Measurements from ENCODE around the gene ECEL1. TPM values are rescaled to one million over a fixed set of nuclear protein-coding genes. Genes with fewer than 3 reads are reported as not detected.

The ECEL1 gene
- total RNA-seq, 1 experiment from 2014 or later: not detected

Other genes starting within 250 kb of the ECEL1 start
- not detected in 2 replicates for gene ALPP, start 109.1 kb downstream of the ECEL1 start, total RNA-seq (2014; rRNA removed)
- gene ALPG, start 81.0 kb downstream of the ECEL1 start, total RNA-seq (2014; rRNA removed): not detected in 2 replicates
- not detected in 2 replicates for gene ALPI, start 31.7 kb downstream of the ECEL1 start, total RNA-seq (2014; rRNA removed)
- gene PRSS56, start 32.6 kb upstream of the ECEL1 start, total RNA-seq (2014; rRNA removed): 0.40 and 0.71 TPM in 2 replicates
- 1.1 and 7.1 TPM in 2 replicates for gene CHRND, start 38.3 kb upstream of the ECEL1 start, total RNA-seq (2014; rRNA removed)
- 0.83 and 5.5 TPM in 2 replicates for gene CHRNG, start 51.9 kb upstream of the ECEL1 start, total RNA-seq (2014; rRNA removed)
- gene TIGD1, start 62.7 kb upstream of the ECEL1 start, total RNA-seq (2014; rRNA removed): 5.0 and 5.1 TPM in 2 replicates
- 61.4 and 61.8 TPM in 2 replicates for gene EIF4E2, start 62.9 kb upstream of the ECEL1 start, total RNA-seq (2014; rRNA removed)
- gene EFHD1, start 145.8 kb upstream of the ECEL1 start, total RNA-seq (2014; rRNA removed): 0.19 and 0.52 TPM in 2 replicates
- 52.5 and 54.8 TPM in 2 replicates for gene GIGYF2, start 209.5 kb upstream of the ECEL1 start, total RNA-seq (2014; rRNA removed)